ENCODE measurements around the gene CSF3R.
"Not testable (repeated sequence)": the region's sequence is repeated elsewhere in the genome, so short reads cannot be mapped to it uniquely, and the experiment has no call there.

CSF3R gene

DNA sequence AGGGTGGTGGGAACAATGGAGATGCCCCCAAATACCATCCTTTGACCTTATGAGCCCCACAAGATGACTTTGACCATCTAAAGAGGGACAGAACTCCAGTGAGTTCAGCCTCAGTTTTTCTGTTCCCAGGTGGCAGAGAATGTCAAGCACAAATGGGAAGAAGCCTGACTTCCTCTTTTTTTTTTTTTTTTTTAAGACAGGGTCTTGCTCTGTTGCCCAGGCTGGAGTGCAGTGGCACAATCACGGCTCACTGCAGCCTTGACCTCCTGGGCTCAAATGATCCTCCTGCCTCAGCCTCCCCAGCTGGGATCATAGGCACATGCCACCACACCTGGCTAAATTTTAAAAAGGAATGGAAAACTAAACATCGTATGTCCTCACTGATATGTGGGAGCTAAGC is 28.5 kb upstream of the CSF3R start:
- not testable (repeated sequence) for H3K9me3 ChIP-seq (replicated peaks; ENCODE audit: low read length); H3K4me3 ChIP-seq (ENCODE audit: low read length); H3K36me3 ChIP-seq (ENCODE audit: insufficient read depth, low read length); H3K4me2 ChIP-seq (ENCODE audit: low read length); H3K4me1 ChIP-seq (ENCODE audit: control insufficient read depth, insufficient read depth, low read length); H3K27me3 ChIP-seq (ENCODE audit: control insufficient read depth, insufficient read depth, low read length); H3K9ac ChIP-seq (ENCODE audit: low read depth, low read length)

DNA sequence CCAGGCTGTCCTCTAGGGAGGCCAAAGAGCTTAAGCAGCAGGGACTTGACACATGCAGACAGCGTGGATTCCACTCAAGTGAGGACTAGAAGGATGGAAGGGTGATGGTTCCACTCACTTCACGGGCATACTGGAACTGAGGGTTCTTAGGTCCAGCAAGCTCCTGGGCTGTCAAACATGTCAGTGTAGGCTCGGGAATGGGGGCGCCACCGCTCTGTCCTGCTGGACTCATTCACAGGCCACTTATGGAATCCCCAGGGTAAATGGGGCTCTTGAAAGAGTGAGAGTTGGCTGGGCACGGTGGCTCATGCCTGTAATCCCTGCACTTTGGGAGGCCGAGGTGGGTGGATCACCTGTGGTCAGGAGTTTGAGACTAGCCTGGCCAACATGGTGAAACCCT is 27.7 kb upstream of the CSF3R start:
- H3K27me3 ChIP-seq (ENCODE audit: control insufficient read depth, insufficient read depth, low read length) = peaks cover 4% of the 10 kb centered on the region
- no peak overlapping the region for H3K4me2 ChIP-seq (ENCODE audit: low read length)
- no peak overlapping the region for H3K9ac ChIP-seq (ENCODE audit: low read depth, low read length)
- no peaks in the 10 kb centered on the region for H3K9me3 ChIP-seq (replicated peaks; ENCODE audit: low read length)
- no peaks in the 10 kb centered on the region for H3K4me1 ChIP-seq (ENCODE audit: control insufficient read depth, insufficient read depth, low read length)
- no peaks in the 10 kb centered on the region for H3K36me3 ChIP-seq (ENCODE audit: insufficient read depth, low read length)
- no peak overlapping the region for H3K4me3 ChIP-seq (ENCODE audit: low read length)

GRCh38 chr1:36508257-36508656 is 25.5 kb upstream of the CSF3R start:
- no peaks in the 10 kb centered on the region for H3K9me3 ChIP-seq (replicated peaks; ENCODE audit: low read length)
- H3K4me2 ChIP-seq (ENCODE audit: low read length) = no peak overlapping the region
- no peak overlapping the region for H3K9ac ChIP-seq (ENCODE audit: low read depth, low read length)
- no peaks in the 10 kb centered on the region for H3K36me3 ChIP-seq (ENCODE audit: insufficient read depth, low read length)
- peaks cover 16% of the 10 kb centered on the region for H3K27me3 ChIP-seq (ENCODE audit: control insufficient read depth, insufficient read depth, low read length)
- no peaks in the 10 kb centered on the region for H3K4me1 ChIP-seq (ENCODE audit: control insufficient read depth, insufficient read depth, low read length)
- H3K4me3 ChIP-seq (ENCODE audit: low read length) = no peak overlapping the region

GRCh38 chr1:36506276-36506920 is 23.7 kb upstream of the CSF3R start:
- Histone ChIP-seq H3K4me1 (ENCODE audit: control insufficient read depth, insufficient read depth, low read length) (no peaks in the 10 kb centered on the region), H3K4me3 (ENCODE audit: low read length) (no peak overlapping the region), H3K4me2 (ENCODE audit: low read length) (no peak overlapping the region), H3K9ac (ENCODE audit: low read depth, low read length) (no peak overlapping the region), H3K36me3 (ENCODE audit: insufficient read depth, low read length) (no peaks in the 10 kb centered on the region), H3K27me3 (ENCODE audit: control insufficient read depth, insufficient read depth, low read length) (peaks cover 17% of the 10 kb centered on the region), H3K9me3 (replicated peaks; ENCODE audit: low read length) (no peaks in the 10 kb centered on the region)

- no peak overlapping the region for H3K9ac ChIP-seq (ENCODE audit: low read depth, low read length)
- peaks cover 17% of the 10 kb centered on the region for H3K27me3 ChIP-seq (ENCODE audit: control insufficient read depth, insufficient read depth, low read length)
- H3K4me3 ChIP-seq (ENCODE audit: low read length) = no peak overlapping the region
- H3K4me2 ChIP-seq (ENCODE audit: low read length) = no peak overlapping the region
- H3K4me1 ChIP-seq (ENCODE audit: control insufficient read depth, insufficient read depth, low read length) = no peaks in the 10 kb centered on the region
- no peaks in the 10 kb centered on the region for H3K9me3 ChIP-seq (replicated peaks; ENCODE audit: low read length)
- H3K36me3 ChIP-seq (ENCODE audit: insufficient read depth, low read length) = no peaks in the 10 kb centered on the region
These were observed 21.0 kb upstream of the CSF3R start for GRCh38 chr1:36503733-36504132.

DNA sequence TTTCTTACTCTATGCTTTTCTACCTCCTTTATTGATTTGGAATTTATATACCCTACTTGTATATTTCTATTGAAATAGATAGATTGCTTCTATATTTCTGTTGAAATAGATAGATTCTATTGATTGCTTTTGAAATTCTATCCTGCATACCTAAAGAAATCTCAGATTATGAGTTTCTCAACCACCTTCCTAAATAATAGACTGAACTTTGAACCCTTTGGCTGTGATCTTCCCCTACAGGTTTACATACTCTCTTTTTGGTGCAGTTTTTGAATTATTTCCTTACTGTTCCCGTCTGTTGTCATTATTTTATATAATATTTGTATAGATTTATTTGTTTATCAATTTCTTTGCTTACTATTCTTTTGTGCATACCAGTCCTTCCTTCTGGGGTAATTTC is 20.4 kb upstream of the CSF3R start:
- H3K9ac ChIP-seq (ENCODE audit: low read depth, low read length) = no peak overlapping the region
- H3K36me3 ChIP-seq (ENCODE audit: insufficient read depth, low read length) = no peaks in the 10 kb centered on the region
- H3K9me3 ChIP-seq (replicated peaks; ENCODE audit: low read length) = no peaks in the 10 kb centered on the region
- H3K4me3 ChIP-seq (ENCODE audit: low read length) = no peak overlapping the region
- no peaks in the 10 kb centered on the region for H3K4me1 ChIP-seq (ENCODE audit: control insufficient read depth, insufficient read depth, low read length)
- H3K27me3 ChIP-seq (ENCODE audit: control insufficient read depth, insufficient read depth, low read length) = peaks cover 20% of the 10 kb centered on the region
- H3K4me2 ChIP-seq (ENCODE audit: low read length) = no peak overlapping the region

GRCh38 chr1:36502616-36503015 is 19.9 kb upstream of the CSF3R start:
- H3K4me1 ChIP-seq (ENCODE audit: control insufficient read depth, insufficient read depth, low read length) = no peaks in the 10 kb centered on the region
- no peaks in the 10 kb centered on the region for H3K36me3 ChIP-seq (ENCODE audit: insufficient read depth, low read length)
- peaks cover 23% of the 10 kb centered on the region for H3K27me3 ChIP-seq (ENCODE audit: control insufficient read depth, insufficient read depth, low read length)
- no peak overlapping the region for H3K4me3 ChIP-seq (ENCODE audit: low read length)
- H3K9me3 ChIP-seq (replicated peaks; ENCODE audit: low read length) = no peaks in the 10 kb centered on the region
- H3K9ac ChIP-seq (ENCODE audit: low read depth, low read length) = no peak overlapping the region
- no peak overlapping the region for H3K4me2 ChIP-seq (ENCODE audit: low read length)

GRCh38 chr1:36501911-36502310 is 19.2 kb upstream of the CSF3R start:
- not testable (repeated sequence) for H3K4me2 ChIP-seq (ENCODE audit: low read length); H3K4me3 ChIP-seq (ENCODE audit: low read length); H3K9me3 ChIP-seq (replicated peaks; ENCODE audit: low read length); H3K36me3 ChIP-seq (ENCODE audit: insufficient read depth, low read length); H3K4me1 ChIP-seq (ENCODE audit: control insufficient read depth, insufficient read depth, low read length); H3K9ac ChIP-seq (ENCODE audit: low read depth, low read length)
- H3K27me3 ChIP-seq (ENCODE audit: control insufficient read depth, insufficient read depth, low read length) = peaks cover 26% of the 10 kb centered on the region

GRCh38 chr1:36497207-36497606 is 14.5 kb upstream of the CSF3R start:
- Histone ChIP-seq H3K9ac (ENCODE audit: low read depth, low read length) (no peak overlapping the region), H3K4me2 (ENCODE audit: low read length) (no peak overlapping the region), H3K4me1 (ENCODE audit: control insufficient read depth, insufficient read depth, low read length) (no peaks in the 10 kb centered on the region), H3K36me3 (ENCODE audit: insufficient read depth, low read length) (no peaks in the 10 kb centered on the region), H3K4me3 (ENCODE audit: low read length) (no peak overlapping the region), H3K27me3 (ENCODE audit: control insufficient read depth, insufficient read depth, low read length) (peaks cover 29% of the 10 kb centered on the region), H3K9me3 (replicated peaks; ENCODE audit: low read length) (no peaks in the 10 kb centered on the region)

GRCh38 chr1:36494971-36495370 is 12.3 kb upstream of the CSF3R start:
- Histone ChIP-seq H3K4me2 (ENCODE audit: low read length) (no peak overlapping the region), H3K9ac (ENCODE audit: low read depth, low read length) (no peak overlapping the region), H3K4me3 (ENCODE audit: low read length) (no peak overlapping the region), H3K36me3 (ENCODE audit: insufficient read depth, low read length) (no peaks in the 10 kb centered on the region), H3K27me3 (ENCODE audit: control insufficient read depth, insufficient read depth, low read length) (peaks cover 33% of the 10 kb centered on the region), H3K9me3 (replicated peaks; ENCODE audit: low read length) (no peaks in the 10 kb centered on the region), H3K4me1 (ENCODE audit: control insufficient read depth, insufficient read depth, low read length) (no peaks in the 10 kb centered on the region)

DNA sequence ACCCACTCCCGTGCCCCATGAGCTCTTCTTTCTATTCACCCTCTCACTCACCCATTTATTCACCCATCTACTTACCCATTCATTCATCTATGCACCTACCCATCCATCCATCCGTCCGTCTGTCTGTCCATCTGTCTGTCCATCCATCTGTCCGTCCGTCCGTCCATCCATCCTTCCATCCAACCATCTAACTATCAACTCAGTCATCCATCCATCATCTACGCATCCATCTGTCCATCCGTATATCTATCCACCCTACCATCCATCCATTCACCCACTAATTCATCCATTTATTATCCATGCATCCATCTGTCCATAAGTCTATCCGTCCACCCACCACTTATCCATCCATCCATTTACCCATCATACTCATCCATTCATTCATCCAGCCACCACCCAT is 10.8 kb upstream of the CSF3R start:
- no peak overlapping the region for H3K4me3 ChIP-seq (ENCODE audit: low read length)
- no peak overlapping the region for H3K4me2 ChIP-seq (ENCODE audit: low read length)
- H3K36me3 ChIP-seq (ENCODE audit: insufficient read depth, low read length) = no peaks in the 10 kb centered on the region
- no peaks in the 10 kb centered on the region for H3K4me1 ChIP-seq (ENCODE audit: control insufficient read depth, insufficient read depth, low read length)
- peaks cover 33% of the 10 kb centered on the region for H3K27me3 ChIP-seq (ENCODE audit: control insufficient read depth, insufficient read depth, low read length)
- no peaks in the 10 kb centered on the region for H3K9me3 ChIP-seq (replicated peaks; ENCODE audit: low read length)
- no peak overlapping the region for H3K9ac ChIP-seq (ENCODE audit: low read depth, low read length)

DNA sequence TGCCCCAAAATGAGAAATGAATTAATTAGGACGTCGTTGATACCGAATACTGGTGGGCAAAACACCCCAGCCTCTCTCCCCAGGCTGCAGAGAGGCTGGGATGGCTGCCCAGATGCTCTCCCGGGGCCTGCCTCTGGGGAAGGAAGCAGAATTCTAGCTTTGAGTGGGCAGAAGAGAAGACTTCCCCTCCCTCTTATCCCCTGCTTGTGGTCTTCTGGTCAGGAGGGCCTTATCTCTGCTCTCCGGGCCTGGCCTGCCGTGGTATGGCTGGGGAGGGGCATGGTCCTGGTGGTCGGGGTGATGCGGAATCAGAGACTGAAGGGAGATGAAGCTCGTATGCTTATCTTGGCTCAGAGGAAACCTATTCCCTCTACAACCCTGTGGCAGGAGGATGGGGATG is 9.8 kb upstream of the CSF3R start:
- Histone ChIP-seq H3K4me2 (ENCODE audit: low read length) (no peak overlapping the region), H3K27me3 (ENCODE audit: control insufficient read depth, insufficient read depth, low read length) (peaks cover 26% of the 10 kb centered on the region), H3K36me3 (ENCODE audit: insufficient read depth, low read length) (no peaks in the 10 kb centered on the region), H3K4me1 (ENCODE audit: control insufficient read depth, insufficient read depth, low read length) (no peaks in the 10 kb centered on the region), H3K9ac (ENCODE audit: low read depth, low read length) (no peak overlapping the region), H3K4me3 (ENCODE audit: low read length) (no peak overlapping the region), H3K9me3 (replicated peaks; ENCODE audit: low read length) (no peaks in the 10 kb centered on the region)
